Activated B cell treated with CpG ODN at 0.5 μM for 24 hours (primary cell): ENCODE measurements around the gene SCGB1D1. TPM values are rescaled to one million over a fixed set of nuclear protein-coding genes. Genes with fewer than 3 reads are reported as not detected.
"Not testable (repeated sequence)": the region's sequence is repeated elsewhere in the genome, so short reads cannot be mapped to it uniquely, and the experiment has no call there.

Experiments used
- ATAC-seq: fragments of 200-7000 bp; cut with Tn5 transposase; one replicate; pipeline ENCODE4 v1.10.0; 2021; ENCODE audit warnings: low read depth, mild to moderate bottlenecking, moderate library complexity
- CTCF ChIA-PET: fragments of 350-600 bp; sonication (Branson Sonifier 250); formaldehyde crosslinking; loops from one replicate; lab custom pipeline; 2021; ENCODE audit warnings: antibody characterized with exemption; lab: Charles Lee
- POLR2A ChIA-PET: fragments of 350-600 bp; sonication (Branson Sonifier 250); formaldehyde crosslinking; loops from one replicate; lab custom pipeline; 2021; ENCODE audit warnings: antibody characterized with exemption; lab: Charles Lee
- DNase-seq: peaks from one replicate; pipeline ENCODE4 v3.0.0; 2022
- H3K27ac Mint-ChIP-seq: one replicate; pipeline ENCODE4 v1.8.0; 2020; ENCODE audit warnings: mixed read lengths
- H3K27me3 Mint-ChIP-seq: one replicate; pipeline ENCODE4 v1.8.0; 2021; ENCODE audit warnings: mixed read lengths
- H3K36me3 Mint-ChIP-seq: one replicate; pipeline ENCODE4 v1.8.0; 2021; ENCODE audit warnings: low read depth, mixed read lengths
- H3K4me1 Mint-ChIP-seq: one replicate; pipeline ENCODE4 v1.8.0; 2021; ENCODE audit warnings: mixed read lengths
- H3K4me3 Mint-ChIP-seq: one replicate; pipeline ENCODE4 v1.8.0; 2020; ENCODE audit warnings: mild to moderate bottlenecking, mixed read lengths
- H3K9me3 Mint-ChIP-seq: one replicate; pipeline ENCODE4 v1.8.0; 2020; ENCODE audit warnings: mixed read lengths
- intact Hi-C: fragments of 100-400 bp; cut with micrococcal nuclease; formaldehyde crosslinking; loops from one replicate; pipeline ENCODE4 v1.15.1; 2024
- total RNA-seq: library from RNA; stranded (reverse); gene quantifications from 2 replicates; pipeline ENCODE4 v1.2.3, GENCODE V29; 2022
- TF ChIP-seq, protein P1 (sequence below): fragments of 200-600 bp; IDR thresholded peaks from one replicate; pipeline ENCODE4 v1.8.0; 2022; ENCODE audit warnings: antibody characterized with exemption, mild to moderate bottlenecking

The SCGB1D1 gene
- total RNA-seq, 1 donor from 2014 or later, result not detected

DNA sequence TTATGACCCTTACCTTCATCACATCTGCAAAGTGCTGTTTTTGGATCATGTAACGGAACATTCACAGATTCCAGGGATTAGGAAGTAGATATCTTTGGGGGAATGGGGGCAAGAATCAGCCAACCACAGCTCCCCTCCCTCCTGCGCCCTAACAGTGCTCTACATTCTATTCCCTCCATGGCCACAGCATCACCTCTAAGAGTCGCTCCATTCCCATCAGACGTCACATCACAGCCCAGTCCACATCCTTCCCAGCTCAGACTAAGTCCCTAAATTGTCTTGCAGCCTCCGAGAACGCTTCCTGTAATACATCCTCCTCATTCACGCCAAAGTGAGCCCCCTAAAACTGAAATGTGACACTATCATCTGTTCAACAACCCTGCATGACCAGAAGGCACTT is 5.9 kb downstream of the SCGB1D1 start:
- Mint-ChIP-seq H3K9me3 (no peaks in the 10 kb centered on the region), H3K4me1 (no peaks in the 10 kb centered on the region), H3K27ac (no peak overlapping the region), H3K36me3 (no peaks in the 10 kb centered on the region), H3K27me3 (peaks cover 33% of the 10 kb centered on the region), H3K4me3 (no peak overlapping the region)
- TF ChIP-seq, protein P1, sequence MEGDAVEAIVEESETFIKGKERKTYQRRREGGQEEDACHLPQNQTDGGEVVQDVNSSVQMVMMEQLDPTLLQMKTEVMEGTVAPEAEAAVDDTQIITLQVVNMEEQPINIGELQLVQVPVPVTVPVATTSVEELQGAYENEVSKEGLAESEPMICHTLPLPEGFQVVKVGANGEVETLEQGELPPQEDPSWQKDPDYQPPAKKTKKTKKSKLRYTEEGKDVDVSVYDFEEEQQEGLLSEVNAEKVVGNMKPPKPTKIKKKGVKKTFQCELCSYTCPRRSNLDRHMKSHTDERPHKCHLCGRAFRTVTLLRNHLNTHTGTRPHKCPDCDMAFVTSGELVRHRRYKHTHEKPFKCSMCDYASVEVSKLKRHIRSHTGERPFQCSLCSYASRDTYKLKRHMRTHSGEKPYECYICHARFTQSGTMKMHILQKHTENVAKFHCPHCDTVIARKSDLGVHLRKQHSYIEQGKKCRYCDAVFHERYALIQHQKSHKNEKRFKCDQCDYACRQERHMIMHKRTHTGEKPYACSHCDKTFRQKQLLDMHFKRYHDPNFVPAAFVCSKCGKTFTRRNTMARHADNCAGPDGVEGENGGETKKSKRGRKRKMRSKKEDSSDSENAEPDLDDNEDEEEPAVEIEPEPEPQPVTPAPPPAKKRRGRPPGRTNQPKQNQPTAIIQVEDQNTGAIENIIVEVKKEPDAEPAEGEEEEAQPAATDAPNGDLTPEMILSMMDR, result no peak
- ChIA-PET CTCF (no interaction called here), POLR2A (no interaction called here)
- no peak for DNase-seq
- intact Hi-C loops, result no loop called here
- ATAC-seq, result no peak

DNA sequence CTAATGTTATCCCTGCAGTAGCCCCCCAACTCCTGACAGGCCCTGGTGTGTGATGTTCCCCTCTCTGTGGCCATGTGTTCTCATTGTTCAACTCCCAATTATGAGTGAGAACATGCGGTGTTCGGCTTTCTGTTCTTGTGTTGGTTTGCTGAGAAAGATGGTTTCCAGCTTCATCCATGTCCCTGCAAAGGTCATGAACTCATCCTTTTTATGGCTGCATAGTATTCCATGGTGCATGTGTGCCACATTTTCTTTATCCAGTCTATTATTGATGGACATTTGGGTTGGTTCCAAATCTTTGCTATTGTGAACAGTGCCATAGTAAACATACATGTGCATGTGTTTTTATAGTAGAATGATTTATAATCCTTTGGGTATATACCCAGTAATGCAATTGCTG is 7.4 kb downstream of the SCGB1D1 start:
- H3K27me3 Mint-ChIP-seq, result peaks cover 27% of the 10 kb centered on the region
- H3K4me3 Mint-ChIP-seq, H3K36me3 Mint-ChIP-seq, H3K27ac Mint-ChIP-seq, CTCF ChIA-PET, intact Hi-C loops, POLR2A ChIA-PET, DNase-seq, ATAC-seq, H3K9me3 Mint-ChIP-seq, H3K4me1 Mint-ChIP-seq: not testable (repeated sequence)

DNA sequence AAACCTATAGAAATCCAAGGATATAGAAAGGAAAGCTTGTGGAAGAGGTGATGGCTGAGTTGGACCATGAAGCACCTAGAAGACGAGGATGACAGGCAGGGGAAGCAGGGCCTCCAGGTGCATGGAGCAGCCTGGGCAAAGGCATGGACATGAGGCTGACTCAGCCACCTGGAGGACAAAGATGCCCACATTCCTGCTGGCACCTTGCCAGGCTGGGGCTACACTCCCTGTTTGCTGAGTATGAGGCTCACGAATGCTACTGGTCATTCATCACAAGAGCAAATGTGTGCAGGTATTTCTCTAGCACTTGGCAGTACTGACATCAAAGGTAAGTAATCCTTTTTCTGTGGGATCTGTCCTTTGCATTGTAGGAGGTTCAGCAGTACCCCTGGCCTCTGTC is 11.4 kb downstream of the SCGB1D1 start:
- no peak overlapping the region for H3K27ac Mint-ChIP-seq
- TF ChIP-seq, protein P1, result no peak
- intact Hi-C loops, result no loop called here
- H3K4me3 Mint-ChIP-seq, result no peak overlapping the region
- no peaks in the 10 kb centered on the region for H3K36me3 Mint-ChIP-seq
- ATAC-seq (no peak), DNase-seq (no peak)
- H3K9me3 Mint-ChIP-seq, result no peaks in the 10 kb centered on the region
- ChIA-PET POLR2A (no interaction called here), CTCF (no interaction called here)
- no peaks in the 10 kb centered on the region for H3K4me1 Mint-ChIP-seq
- H3K27me3 Mint-ChIP-seq, result peaks cover 9% of the 10 kb centered on the region

- H3K36me3 Mint-ChIP-seq, result no peaks in the 10 kb centered on the region
- peaks cover 5% of the 10 kb centered on the region for H3K27me3 Mint-ChIP-seq
- H3K4me3 Mint-ChIP-seq, result no peak overlapping the region
- ChIA-PET POLR2A (no interaction called here), CTCF (no interaction called here)
- intact Hi-C loops, result no loop called here
- no peak for DNase-seq
- TF ChIP-seq, protein P1, result no peak
- no peaks in the 10 kb centered on the region for H3K9me3 Mint-ChIP-seq
- H3K27ac Mint-ChIP-seq, result no peak overlapping the region
- no peaks in the 10 kb centered on the region for H3K4me1 Mint-ChIP-seq
- no peak for ATAC-seq
Observed at GRCh38 chr11:62202910-62203309, 12.9 kb downstream of the SCGB1D1 start.

DNA sequence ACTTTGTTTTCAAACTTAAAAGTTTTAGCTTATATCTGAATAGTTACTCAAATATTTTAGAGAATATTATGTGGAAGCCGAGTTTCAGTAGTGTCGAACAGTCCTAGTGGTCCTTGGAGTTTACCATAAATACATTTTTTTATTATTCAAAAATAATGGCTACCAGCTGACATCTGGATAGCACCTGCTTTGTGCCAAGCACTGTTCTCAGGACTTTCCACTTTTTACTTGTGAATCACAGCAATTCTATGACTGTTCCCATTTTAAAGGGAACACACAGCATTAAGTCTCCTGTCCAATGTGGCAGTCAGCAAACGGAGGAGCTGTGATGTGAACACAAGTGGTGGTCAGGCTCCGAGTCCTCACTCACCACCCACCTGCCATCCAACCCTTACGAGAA is 14.4 kb downstream of the SCGB1D1 start:
- TF ChIP-seq, protein P1, result no peak
- H3K27ac Mint-ChIP-seq, result no peak overlapping the region
- no peaks in the 10 kb centered on the region for H3K4me1 Mint-ChIP-seq
- ATAC-seq (no peak), DNase-seq (no peak)
- no peak overlapping the region for H3K4me3 Mint-ChIP-seq
- ChIA-PET CTCF (no interaction called here), POLR2A (no interaction called here)
- peaks cover 8% of the 10 kb centered on the region for H3K27me3 Mint-ChIP-seq
- intact Hi-C loops, result no loop called here
- H3K9me3 Mint-ChIP-seq, result no peaks in the 10 kb centered on the region
- no peaks in the 10 kb centered on the region for H3K36me3 Mint-ChIP-seq

- no peaks in the 10 kb centered on the region for H3K4me1 Mint-ChIP-seq
- peaks cover 8% of the 10 kb centered on the region for H3K27me3 Mint-ChIP-seq
- no peaks in the 10 kb centered on the region for H3K36me3 Mint-ChIP-seq
- DNase-seq, result no peak
- H3K4me3 Mint-ChIP-seq, result no peak overlapping the region
- intact Hi-C loops, result no loop called here
- no peaks in the 10 kb centered on the region for H3K9me3 Mint-ChIP-seq
- TF ChIP-seq, protein P1, result no peak
- H3K27ac Mint-ChIP-seq, result no peak overlapping the region
- POLR2A ChIA-PET, result no interaction called here
- no peak for ATAC-seq
- CTCF ChIA-PET, result no interaction called here
Observed at GRCh38 chr11:62205441-62205840, 15.4 kb downstream of the SCGB1D1 start.

- peaks cover 11% of the 10 kb centered on the region for H3K27me3 Mint-ChIP-seq
- H3K27ac Mint-ChIP-seq, DNase-seq, H3K36me3 Mint-ChIP-seq, POLR2A ChIA-PET, intact Hi-C loops, ATAC-seq, H3K4me3 Mint-ChIP-seq, CTCF ChIA-PET, H3K4me1 Mint-ChIP-seq, H3K9me3 Mint-ChIP-seq: not testable (repeated sequence)
Observed at GRCh38 chr11:62206276-62207066, 16.5 kb downstream of the SCGB1D1 start.
